Smooth muscle cell (in vitro differentiated cells): ENCODE measurements around the gene NF2. TPM values are rescaled to one million over a fixed set of nuclear protein-coding genes. Genes with fewer than 3 reads are reported as not detected.

Experiments
- DNase-seq: peaks from one replicate; lab custom pipeline; 2025; ENCODE audit not compliant: unreplicated experiment; lab: John Stamatoyannopoulos, UW
- H2AFZ ChIP-seq: fragments of 200-600 bp; sonication (generic); 2 replicates; pipeline ENCODE4 v1.6.0; 2016; ENCODE audit warnings: antibody characterized with exemption, low read depth, mild to moderate bottlenecking
- H3F3A ChIP-seq: fragments of 200-600 bp; sonication (generic); 2 replicates; pipeline ENCODE4 v1.6.0; 2017; ENCODE audit warnings: antibody characterized with exemption, low read depth
- H3K27ac ChIP-seq: fragments of 200-600 bp; sonication (generic); 2 replicates; pipeline ENCODE4 v1.5.1; 2016; ENCODE audit warnings: low read depth, mild to moderate bottlenecking
- H3K27me3 ChIP-seq: fragments of 200-600 bp; sonication (generic); 2 replicates; pipeline ENCODE4 v1.6.1; 2016; ENCODE audit warnings: low read depth, mild to moderate bottlenecking
- H3K36me3 ChIP-seq: fragments of 200-600 bp; sonication (generic); 2 replicates; pipeline ENCODE4 v1.5.1; 2016; ENCODE audit warnings: low read depth
- H3K4me1 ChIP-seq: fragments of 200-600 bp; sonication (generic); 2 replicates; pipeline ENCODE4 v1.5.1; 2016; ENCODE audit warnings: low read depth
- H3K4me2 ChIP-seq: fragments of 200-600 bp; sonication (generic); 2 replicates; pipeline ENCODE4 v1.6.0; 2016; ENCODE audit warnings: mild to moderate bottlenecking
- H3K4me3 ChIP-seq: fragments of 200-600 bp; sonication (generic); 2 replicates; pipeline ENCODE4 v1.5.1; 2016; ENCODE audit warnings: mild to moderate bottlenecking
- H3K79me2 ChIP-seq: fragments of 200-600 bp; sonication (generic); 2 replicates; pipeline ENCODE4 v1.6.0; 2016; ENCODE audit warnings: low read depth, mild to moderate bottlenecking
- H3K9ac ChIP-seq: fragments of 200-600 bp; sonication (generic); 2 replicates; pipeline ENCODE4 v1.6.0; 2016; ENCODE audit warnings: low read depth
- H3K9me3 ChIP-seq: fragments of 200-600 bp; sonication (generic); replicated peaks from 2 replicates; pipeline ENCODE4 v1.5.1; 2016; ENCODE audit warnings: low read depth
- H4K20me1 ChIP-seq: fragments of 200-600 bp; sonication (generic); 2 replicates; pipeline ENCODE4 v1.6.0; 2016; ENCODE audit warnings: low read depth
- WGBS: methylation state at CpG from one replicate; pipeline ENCODE4 v1.1.7; 2016; ENCODE audit warnings: low lambda C conversion rate; 5-methylcytosine and 5-hydroxymethylcytosine counted together
- polyA plus RNA-seq: library from polyadenylated mRNA; unstranded; fragments of >200 nt; fragmentation: Nextera tagmentation; extraction: Ambion mirVana; gene quantifications from 2 replicates; pipeline ENCODE4 v1.2.1, GENCODE V29; 2016
- total RNA-seq: library from RNA; depleted of rRNA; stranded (reverse); fragments of >200 nt; gene quantifications from 2 replicates; pipeline ENCODE4 v1.2.3, GENCODE V29; 2014
- TF ChIP-seq, protein P1 (sequence below): fragments of 200-600 bp; sonication (generic); IDR thresholded peaks from 2 replicates; pipeline ENCODE4 v1.5.1; 2017; ENCODE audit warnings: borderline replicate concordance, mild to moderate bottlenecking, antibody characterized with exemption; ENCODE audit not compliant: insufficient read depth, poor library complexity, severe bottlenecking

NF2 gene
- total and polyA plus RNA-seq, 2 experiments from 2014 or later: 21.5 to 21.7 TPM

DNA sequence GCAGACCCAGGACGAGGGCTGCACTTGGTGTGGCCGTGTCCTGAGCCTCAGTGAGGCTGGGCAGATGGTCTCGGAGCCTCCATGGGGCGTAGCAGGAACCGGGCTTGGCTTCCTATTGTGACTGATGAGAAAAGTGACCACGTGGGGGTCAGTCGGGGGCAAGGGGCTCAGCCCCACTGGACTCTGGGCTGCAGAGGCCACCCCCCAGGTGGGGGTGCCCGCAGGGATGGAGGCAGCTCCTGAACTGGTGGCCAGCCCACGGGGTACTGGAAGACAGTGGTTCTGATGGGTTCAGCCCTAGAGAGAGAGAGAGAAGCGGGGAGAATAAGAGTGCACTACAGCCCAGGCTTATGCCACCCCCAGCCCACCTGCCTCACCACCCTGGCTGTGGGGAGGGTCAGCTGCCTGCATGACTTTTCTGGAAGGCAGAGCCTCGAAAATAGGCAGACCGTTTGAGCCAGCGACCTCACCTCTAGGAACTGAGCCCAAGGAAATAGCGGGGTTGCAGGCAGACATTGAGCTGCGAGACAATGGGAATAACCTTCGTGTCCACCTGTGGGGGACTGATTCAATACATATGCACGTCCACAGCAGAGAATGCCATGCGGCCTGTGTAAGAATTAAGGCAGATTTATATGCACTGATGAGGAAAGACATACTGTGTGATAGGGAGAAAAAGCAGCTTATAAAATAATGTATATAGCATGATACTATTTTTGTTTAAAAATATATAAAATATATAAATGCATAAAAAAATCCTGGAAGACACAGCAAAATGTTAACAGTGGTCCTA, 127.8 kb downstream of the NF2 start:
- WGBS: 89% methylated on average over 18 of the region's 18 CpGs
- Histone ChIP-seq H3K4me2 (no peak overlapping the region), H3K4me3 (no peak overlapping the region), H3K9me3 (no peaks in the 10 kb centered on the region), H2AFZ (no peak overlapping the region), H3K36me3 (no peaks in the 10 kb centered on the region), H3K79me2 (no peaks in the 10 kb centered on the region), H3K9ac (no peak overlapping the region), H3F3A (no peaks in the 10 kb centered on the region), H4K20me1 (no peaks in the 10 kb centered on the region), H3K27ac (no peak overlapping the region), H3K4me1 (no peaks in the 10 kb centered on the region), H3K27me3 (no peaks in the 10 kb centered on the region)
- TF ChIP-seq, protein P1, sequence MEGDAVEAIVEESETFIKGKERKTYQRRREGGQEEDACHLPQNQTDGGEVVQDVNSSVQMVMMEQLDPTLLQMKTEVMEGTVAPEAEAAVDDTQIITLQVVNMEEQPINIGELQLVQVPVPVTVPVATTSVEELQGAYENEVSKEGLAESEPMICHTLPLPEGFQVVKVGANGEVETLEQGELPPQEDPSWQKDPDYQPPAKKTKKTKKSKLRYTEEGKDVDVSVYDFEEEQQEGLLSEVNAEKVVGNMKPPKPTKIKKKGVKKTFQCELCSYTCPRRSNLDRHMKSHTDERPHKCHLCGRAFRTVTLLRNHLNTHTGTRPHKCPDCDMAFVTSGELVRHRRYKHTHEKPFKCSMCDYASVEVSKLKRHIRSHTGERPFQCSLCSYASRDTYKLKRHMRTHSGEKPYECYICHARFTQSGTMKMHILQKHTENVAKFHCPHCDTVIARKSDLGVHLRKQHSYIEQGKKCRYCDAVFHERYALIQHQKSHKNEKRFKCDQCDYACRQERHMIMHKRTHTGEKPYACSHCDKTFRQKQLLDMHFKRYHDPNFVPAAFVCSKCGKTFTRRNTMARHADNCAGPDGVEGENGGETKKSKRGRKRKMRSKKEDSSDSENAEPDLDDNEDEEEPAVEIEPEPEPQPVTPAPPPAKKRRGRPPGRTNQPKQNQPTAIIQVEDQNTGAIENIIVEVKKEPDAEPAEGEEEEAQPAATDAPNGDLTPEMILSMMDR: no peak
- no peak for DNase-seq

DNA sequence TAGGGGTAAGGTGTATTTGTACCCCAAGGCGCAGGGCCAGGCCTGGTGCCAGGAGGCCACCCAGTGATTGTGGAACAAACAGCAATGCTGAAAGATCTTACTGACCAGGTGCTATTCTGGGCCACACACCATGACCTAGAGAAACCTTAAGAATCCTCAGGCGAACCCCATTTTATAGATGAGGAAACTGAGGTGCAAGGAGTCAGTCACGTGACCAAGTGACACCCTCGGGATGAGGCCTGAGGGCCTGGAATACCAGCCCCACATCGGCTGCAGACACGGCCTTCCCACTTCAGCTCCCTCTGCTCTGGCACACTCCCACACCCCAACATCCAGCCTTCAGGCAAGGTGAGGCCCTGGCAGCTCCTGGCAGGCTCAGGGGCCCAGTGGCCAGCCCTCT, 129.4 kb downstream of the NF2 start:
- H3K9me3 ChIP-seq: no peaks in the 10 kb centered on the region
- no peak overlapping the region for H2AFZ ChIP-seq
- H3K4me1 ChIP-seq: no peaks in the 10 kb centered on the region
- no peaks in the 10 kb centered on the region for H3K27me3 ChIP-seq
- no peak overlapping the region for H3K27ac ChIP-seq
- H3K4me2 ChIP-seq: no peak overlapping the region
- no peaks in the 10 kb centered on the region for H4K20me1 ChIP-seq
- 95% methylated on average over 6 of the region's 6 CpGs for WGBS
- no peaks in the 10 kb centered on the region for H3F3A ChIP-seq
- TF ChIP-seq, protein P1: no peak
- DNase-seq: no peak
- H3K4me3 ChIP-seq: no peak overlapping the region
- H3K79me2 ChIP-seq: no peaks in the 10 kb centered on the region
- H3K36me3 ChIP-seq: no peaks in the 10 kb centered on the region
- H3K9ac ChIP-seq: no peak overlapping the region

DNA sequence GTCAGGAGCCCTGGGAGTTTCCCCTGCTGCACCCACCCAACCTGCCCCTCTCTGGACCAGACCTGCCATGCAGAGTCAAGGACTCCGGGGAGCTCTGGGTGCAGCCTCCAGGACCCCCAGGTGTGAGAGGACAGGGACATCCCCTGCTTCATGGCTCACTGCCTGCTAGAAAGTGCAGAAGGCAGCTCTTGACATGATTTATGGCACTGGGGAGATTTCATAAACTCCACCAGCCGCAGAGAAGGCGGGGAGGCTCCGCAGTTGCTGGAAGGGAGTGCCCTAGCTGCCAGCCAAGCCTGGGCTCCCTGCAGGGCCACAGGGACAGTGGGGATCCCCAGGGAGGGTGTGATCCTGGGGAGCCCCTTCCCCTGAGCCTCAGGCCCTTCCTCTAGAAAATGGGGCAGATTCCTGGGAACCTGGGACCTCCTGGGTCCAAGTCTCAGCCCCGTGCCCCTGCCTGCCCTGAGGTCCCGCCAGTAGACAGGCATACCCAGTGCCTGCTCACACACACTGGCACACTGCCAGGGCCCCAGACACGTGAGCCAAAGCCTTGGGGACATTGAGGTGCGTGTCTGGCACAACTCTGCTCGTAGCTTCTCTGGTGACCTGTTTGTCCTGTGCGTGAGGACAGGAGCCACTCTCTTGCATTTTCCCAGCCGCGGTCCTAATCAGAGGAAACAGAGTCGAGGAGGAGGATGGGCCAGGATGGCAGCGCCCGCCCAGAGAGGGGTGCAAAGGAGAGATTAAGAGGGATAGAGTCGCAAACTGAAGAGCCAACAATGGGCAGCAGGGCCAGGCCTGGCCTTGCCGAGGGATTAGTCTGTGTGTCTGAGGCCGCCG, 130.1 kb downstream of the NF2 start:
- Histone ChIP-seq H3K4me3 (no peak overlapping the region), H3K36me3 (no peaks in the 10 kb centered on the region), H3K27me3 (no peaks in the 10 kb centered on the region), H3F3A (no peaks in the 10 kb centered on the region), H3K79me2 (no peaks in the 10 kb centered on the region), H2AFZ (no peak overlapping the region), H3K9me3 (no peaks in the 10 kb centered on the region), H4K20me1 (no peaks in the 10 kb centered on the region), H3K4me1 (no peaks in the 10 kb centered on the region), H3K27ac (no peak overlapping the region), H3K9ac (no peak overlapping the region), H3K4me2 (no peak overlapping the region)
- DNase-seq: no peak
- 85% methylated on average over 19 of the region's 19 CpGs for WGBS
- TF ChIP-seq, protein P1: no peak
